Endothelial cell of umbilical vein (primary cell): ENCODE data around the gene COL8A1. TPM values are rescaled to one million over a fixed set of nuclear protein-coding genes. Genes with fewer than 3 reads are reported as not detected.

ENCODE experiments used
- BruUV-seq: library from RNA; stranded (reverse); fragments of 400-500 nt; replicated peaks from 2 replicates; lab custom pipeline; 2021; lab: Mats Ljungman, UMichigan
- CTCF ChIA-PET: fragments of 300-600, 350-600 bp; sonication (Branson Sonifier 250); formaldehyde crosslinking; loops from one replicate; lab custom pipeline; 2021; ENCODE audit warnings: antibody characterized with exemption, inconsistent platforms; lab: Charles Lee
- POLR2A ChIA-PET: fragments of 300-600, 350-600 bp; sonication (Branson Sonifier 250); formaldehyde crosslinking; loops from one replicate; lab custom pipeline; 2021; ENCODE audit warnings: antibody characterized with exemption, inconsistent platforms; lab: Charles Lee
- DNase-seq: peaks from one replicate; pipeline ENCODE4 v3.0.0-alpha.2; 2011; ENCODE audit warnings: low read depth, low spot score
- FAIRE-seq: peaks from 2 replicates; lab custom pipeline; 2011; peaks lifted over from hg19 to GRCh38; lab: Jason Lieb, UNC
- H2AFZ ChIP-seq: 2 replicates; pipeline ENCODE4 v1.6.0; 2012; ENCODE audit warnings: low read depth, low read length, control low read depth, inconsistent platforms
- H3K27ac ChIP-seq: 2 replicates; pipeline ENCODE4 v1.5.1; 2011; ENCODE audit warnings: low read depth, mild to moderate bottlenecking, control low read depth, low read length, moderate library complexity; ENCODE audit not compliant: insufficient read depth
- H3K27me3 ChIP-seq, 2 experiments: 2 replicates each; pipeline versions ENCODE4 v1.6.0 to v1.6.1; 2011; ENCODE audit warnings: low read length in 2 of 2, mixed read lengths in 1 of 2; ENCODE audit not compliant: control insufficient read depth in 2 of 2, insufficient read depth in 2 of 2
- H3K36me3 ChIP-seq, 2 experiments: 2 replicates in 1 of 2; 3 replicates in 1 of 2; pipeline ENCODE4 v1.5.1; 2011; ENCODE audit warnings: low read length in 2 of 2, mild to moderate bottlenecking in 1 of 2, moderate library complexity in 1 of 2; ENCODE audit not compliant: control insufficient read depth in 2 of 2, insufficient read depth in 2 of 2; ENCODE audit errors: extremely low read depth in 1 of 2
- H3K4me1 ChIP-seq: 3 replicates; pipeline ENCODE4 v1.5.1; 2011; ENCODE audit warnings: mild to moderate bottlenecking, low read length; ENCODE audit not compliant: control insufficient read depth, insufficient read depth; ENCODE audit errors: extremely low read depth
- H3K4me2 ChIP-seq: 2 replicates; pipeline ENCODE4 v1.6.1; 2011; ENCODE audit warnings: low read length, control low read depth, mixed read lengths; ENCODE audit not compliant: insufficient read depth
- H3K4me3 ChIP-seq, 3 experiments: fragments of 200-600 bp in 1 of 3; sonication (generic), shearing (Covaris generic) in 1 of 3; replicated peaks in 1 of 3; 2 replicates each; pipeline ENCODE4 v1.5.1; 2011 to 2016; ENCODE audit warnings: control low read depth in 3 of 3, low read length in 3 of 3, mild to moderate bottlenecking in 2 of 3, inconsistent platforms in 1 of 3, low read depth in 1 of 3, moderate library complexity in 1 of 3; ENCODE audit not compliant: insufficient read depth in 1 of 3
- H3K79me2 ChIP-seq: 2 replicates; pipeline ENCODE4 v1.6.0; 2012; ENCODE audit warnings: low read length, inconsistent platforms; ENCODE audit not compliant: control insufficient read depth, insufficient read depth
- H3K9ac ChIP-seq: replicated peaks from 2 replicates; pipeline ENCODE3; 2011; ENCODE audit warnings: low read length, control low read depth; ENCODE audit not compliant: insufficient read depth; ENCODE audit errors: extremely low read depth
- H3K9me1 ChIP-seq: replicated peaks from 3 replicates; pipeline ENCODE4 v1.6.0; 2011; ENCODE audit warnings: mild to moderate bottlenecking, low read length; ENCODE audit not compliant: control insufficient read depth, insufficient read depth; ENCODE audit errors: extremely low read depth
- H3K9me3 ChIP-seq: replicated peaks from 2 replicates; pipeline ENCODE4 v1.5.1; 2012; ENCODE audit warnings: low read length, inconsistent platforms; ENCODE audit not compliant: control insufficient read depth, insufficient read depth
- H4K20me1 ChIP-seq: replicated peaks from 2 replicates; pipeline ENCODE3; 2011; ENCODE audit warnings: mild to moderate bottlenecking, low read length; ENCODE audit not compliant: control insufficient read depth, insufficient read depth; ENCODE audit errors: extremely low read depth
- EZH2 ChIP-seq: IDR thresholded peaks from 2 replicates; pipeline ENCODE4 v1.6.1; 2012; ENCODE audit warnings: borderline replicate concordance, low read depth, mild to moderate bottlenecking, moderate library complexity, low read length, inconsistent platforms; ENCODE audit not compliant: severe bottlenecking
- FOS ChIP-seq: IDR thresholded peaks from 2 replicates; pipeline ENCODE4 v1.6.1; 2011; ENCODE audit warnings: mild to moderate bottlenecking, low read length, moderate library complexity, borderline replicate concordance; ENCODE audit not compliant: insufficient read depth
- GATA2 ChIP-seq: IDR thresholded peaks from 2 replicates; pipeline ENCODE4 v1.7.0; 2011; ENCODE audit warnings: low read depth, mild to moderate bottlenecking, moderate library complexity, mixed read lengths, low read length; ENCODE audit not compliant: insufficient read length, insufficient read depth
- MYC ChIP-seq: IDR thresholded peaks from one replicate; pipeline ENCODE4 v1.6.1; 2011; ENCODE audit warnings: mild to moderate bottlenecking, low read depth, low read length
- POLR2A ChIP-seq: IDR thresholded peaks from 2 replicates; pipeline ENCODE4 v1.6.1; 2012; ENCODE audit warnings: low read depth, mild to moderate bottlenecking, control low read depth, low read length
- POLR2AphosphoS5 ChIP-seq: IDR thresholded peaks from 2 replicates; pipeline ENCODE4 v1.6.1; 2012; ENCODE audit warnings: low read depth, mild to moderate bottlenecking, control low read depth, low read length, moderate library complexity; ENCODE audit not compliant: insufficient read depth
- dilution Hi-C: fragments of 300-500 bp; cut with MboI; formaldehyde crosslinking; loops from one replicate; pipeline ENCODE4 v1.15.0; 2019; ENCODE audit warnings: low sequenced_read_pairs; ENCODE audit not compliant: extremely low pct_ligation_motif_present
- intact Hi-C: fragments of 100-400 bp; cut with micrococcal nuclease; formaldehyde crosslinking; loops from one replicate; pipeline ENCODE4 v1.10.0; 2022
- polyA plus RNA-seq, 4 experiments: library from polyadenylated mRNA; depleted of rRNA in 3 of 4; stranded (reverse) in 3 of 4; unstranded in 1 of 4; fragments of >200 nt; gene quantifications; 2 replicates each; pipeline versions ENCODE4 v1.2.1 to v1.2.3, GENCODE V29; 2011 to 2012; ENCODE audit warnings: missing spikeins in 1 of 4
- total RNA-seq: library from RNA; stranded (reverse); gene quantifications from 2 replicates; pipeline ENCODE4 v1.2.3, GENCODE V29; 2021
- TF ChIP-seq, protein P1 (sequence below), 2 donors: IDR thresholded peaks; 1 replicate in 1 of 2; 2 replicates in 1 of 2; pipeline ENCODE4 v1.5.1; 2011; ENCODE audit warnings: low read length in 2 of 2, mild to moderate bottlenecking in 2 of 2, moderate library complexity in 2 of 2, control low read depth in 1 of 2, inconsistent platforms in 1 of 2, low read depth in 1 of 2; ENCODE audit not compliant: insufficient read depth in 1 of 2; ENCODE audit errors: extremely low read depth in 1 of 2
- TF ChIP-seq, protein P2 (sequence below): IDR thresholded peaks from 2 replicates; pipeline ENCODE4 v1.6.1; 2011; ENCODE audit not compliant: insufficient read depth, insufficient read length

Gene COL8A1
- total and polyA plus RNA-seq, 2 donors (not counting 3 experiments of a cell fraction or from before 2014, with no cell fraction given), result 358 to 634 TPM

DNA sequence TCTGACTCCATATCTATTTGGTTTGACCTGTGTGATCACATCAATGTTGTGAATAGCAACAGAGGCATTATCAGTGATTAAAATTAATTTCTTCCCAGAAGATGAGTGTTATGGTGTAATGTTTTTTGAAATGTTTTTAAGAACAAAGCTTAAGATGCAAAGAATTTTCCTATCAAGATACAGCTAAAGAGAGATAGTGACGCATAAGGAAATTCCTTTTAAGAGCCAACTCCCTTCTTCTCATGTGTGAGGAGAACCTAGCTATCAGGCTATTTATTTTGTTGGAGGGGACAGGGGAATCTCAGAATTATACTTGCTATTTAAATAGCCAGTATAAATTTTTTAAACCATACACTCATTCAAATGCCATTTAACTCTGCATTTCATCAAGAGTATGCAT is 71.3 kb downstream of the COL8A1 start:
- no peak for TF ChIP-seq MYC
- TF ChIP-seq POLR2AphosphoS5, result no peak
- TF ChIP-seq, protein P1, sequence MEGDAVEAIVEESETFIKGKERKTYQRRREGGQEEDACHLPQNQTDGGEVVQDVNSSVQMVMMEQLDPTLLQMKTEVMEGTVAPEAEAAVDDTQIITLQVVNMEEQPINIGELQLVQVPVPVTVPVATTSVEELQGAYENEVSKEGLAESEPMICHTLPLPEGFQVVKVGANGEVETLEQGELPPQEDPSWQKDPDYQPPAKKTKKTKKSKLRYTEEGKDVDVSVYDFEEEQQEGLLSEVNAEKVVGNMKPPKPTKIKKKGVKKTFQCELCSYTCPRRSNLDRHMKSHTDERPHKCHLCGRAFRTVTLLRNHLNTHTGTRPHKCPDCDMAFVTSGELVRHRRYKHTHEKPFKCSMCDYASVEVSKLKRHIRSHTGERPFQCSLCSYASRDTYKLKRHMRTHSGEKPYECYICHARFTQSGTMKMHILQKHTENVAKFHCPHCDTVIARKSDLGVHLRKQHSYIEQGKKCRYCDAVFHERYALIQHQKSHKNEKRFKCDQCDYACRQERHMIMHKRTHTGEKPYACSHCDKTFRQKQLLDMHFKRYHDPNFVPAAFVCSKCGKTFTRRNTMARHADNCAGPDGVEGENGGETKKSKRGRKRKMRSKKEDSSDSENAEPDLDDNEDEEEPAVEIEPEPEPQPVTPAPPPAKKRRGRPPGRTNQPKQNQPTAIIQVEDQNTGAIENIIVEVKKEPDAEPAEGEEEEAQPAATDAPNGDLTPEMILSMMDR (IDR thresholded peaks at IDR 0.05; ENCODE audit: extremely low read depth in 1 of 2, insufficient read depth in 1 of 2, low read depth in 1 of 2, low read length in 2 of 2), result no peak
- TF ChIP-seq EZH2, result no peak
- no peak for TF ChIP-seq FOS
- no peak for TF ChIP-seq POLR2A
- H3K9me1 ChIP-seq, result no peaks in the 10 kb centered on the region
- H4K20me1 ChIP-seq, result no peaks in the 10 kb centered on the region
- no peak overlapping the region for H3K4me3 ChIP-seq
- DNase-seq, result no peak
- dilution Hi-C loops, result no loop called here
- no peaks in the 10 kb centered on the region for H3K27me3 ChIP-seq
- no peak overlapping the region for H3K4me2 ChIP-seq
- H2AFZ ChIP-seq, result no peak overlapping the region
- H3K36me3 ChIP-seq, result peaks cover 12 to 19% of the 10 kb centered on the region in 2 experiments
- peak overlapping the region; percentile 77 for H3K27ac ChIP-seq
- peaks cover 30% of the 10 kb centered on the region for H3K4me1 ChIP-seq
- no peaks in the 10 kb centered on the region for H3K79me2 ChIP-seq
- BruUV-seq, result no TSS peak
- POLR2A ChIA-PET, result no interaction called here
- CTCF ChIA-PET, result interaction anchor here (1.6 kb wide), 1 partner anchor 13 kb away, joined by 4 read pairs; no protein-coding TSS in a partner anchor
- FAIRE-seq, result no peak
- intact Hi-C loops, result no loop called here
- H3K9ac ChIP-seq, result no peak overlapping the region
- H3K9me3 ChIP-seq, result no peaks in the 10 kb centered on the region

DNA sequence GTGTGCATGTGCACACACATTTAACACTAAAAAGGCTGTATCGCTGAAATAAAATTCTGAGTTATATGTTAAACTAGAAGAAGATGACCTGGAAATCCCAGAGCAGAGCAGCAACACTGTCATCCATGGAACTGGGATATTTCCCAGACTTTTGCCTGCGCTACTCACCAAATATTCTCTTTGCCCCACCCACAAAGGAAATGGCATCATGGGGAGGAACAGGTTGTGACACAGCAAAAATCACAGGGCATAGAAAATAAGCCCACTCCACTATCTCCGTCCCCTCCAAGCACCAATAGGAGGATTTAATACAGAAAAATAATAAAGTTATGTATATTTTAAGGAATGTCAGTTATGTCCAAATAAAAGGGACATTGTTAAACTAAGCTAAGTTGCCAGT is 71.7 kb downstream of the COL8A1 start:
- no TSS peak for BruUV-seq
- no peak for FAIRE-seq
- Histone ChIP-seq H3K4me2 (no peak overlapping the region), H4K20me1 (no peaks in the 10 kb centered on the region), H3K4me3 (no peak overlapping the region), H3K27ac (peak overlapping the region; percentile 77), H3K4me1 (peaks cover 30% of the 10 kb centered on the region), H3K36me3 (peaks cover 10 to 16% of the 10 kb centered on the region in 2 experiments), H3K9me3 (no peaks in the 10 kb centered on the region), H3K9me1 (no peaks in the 10 kb centered on the region), H2AFZ (no peak overlapping the region), H3K79me2 (no peaks in the 10 kb centered on the region), H3K27me3 (no peaks in the 10 kb centered on the region), H3K9ac (no peak overlapping the region)
- TF ChIP-seq, protein P2, sequence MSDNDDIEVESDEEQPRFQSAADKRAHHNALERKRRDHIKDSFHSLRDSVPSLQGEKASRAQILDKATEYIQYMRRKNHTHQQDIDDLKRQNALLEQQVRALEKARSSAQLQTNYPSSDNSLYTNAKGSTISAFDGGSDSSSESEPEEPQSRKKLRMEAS, result no peak
- TF ChIP-seq GATA2, result no peak
- TF ChIP-seq, protein P1 (IDR thresholded peaks at IDR 0.05; ENCODE audit: extremely low read depth in 1 of 2, insufficient read depth in 1 of 2, low read depth in 1 of 2, low read length in 2 of 2), result no peak
- no peak for TF ChIP-seq MYC
- TF ChIP-seq FOS, result no peak
- dilution Hi-C loops (no loop called here), intact Hi-C loops (no loop called here)
- no peak for DNase-seq
- ChIA-PET CTCF (interaction anchor here (1.6 kb wide), 1 partner anchor 13 kb away, joined by 4 read pairs; no protein-coding TSS in a partner anchor), POLR2A (no interaction called here)
